Measurements from ENCODE around the gene PDE4D.

The PDE4D gene

DNA sequence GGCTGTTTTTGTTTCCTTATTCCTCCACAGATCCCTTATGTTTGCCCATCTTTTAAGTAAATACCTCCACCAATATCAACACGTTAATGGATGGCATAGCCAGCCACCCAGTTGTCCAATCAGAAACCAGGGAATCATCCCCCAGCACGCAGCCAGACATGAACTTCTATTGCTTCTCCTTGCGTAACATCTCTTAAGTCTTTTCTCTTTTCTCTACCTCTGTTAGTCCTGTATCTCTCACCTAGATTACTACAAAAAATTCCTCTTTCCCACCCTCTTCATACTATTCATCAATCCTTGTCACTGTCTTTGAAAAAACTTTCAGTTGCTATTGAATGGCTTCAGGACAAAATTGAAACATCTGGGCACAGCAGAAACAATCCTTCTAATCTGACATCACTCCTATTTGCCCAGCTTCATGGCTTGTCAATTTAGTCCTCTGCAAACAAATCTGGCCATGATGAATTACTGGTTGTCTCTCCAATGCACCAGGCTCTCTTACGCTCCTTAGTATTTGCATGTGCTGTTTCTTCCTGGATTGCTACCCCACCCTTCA is 961.4 kb downstream of the PDE4D start:
- DNase-seq = no peak

DNA sequence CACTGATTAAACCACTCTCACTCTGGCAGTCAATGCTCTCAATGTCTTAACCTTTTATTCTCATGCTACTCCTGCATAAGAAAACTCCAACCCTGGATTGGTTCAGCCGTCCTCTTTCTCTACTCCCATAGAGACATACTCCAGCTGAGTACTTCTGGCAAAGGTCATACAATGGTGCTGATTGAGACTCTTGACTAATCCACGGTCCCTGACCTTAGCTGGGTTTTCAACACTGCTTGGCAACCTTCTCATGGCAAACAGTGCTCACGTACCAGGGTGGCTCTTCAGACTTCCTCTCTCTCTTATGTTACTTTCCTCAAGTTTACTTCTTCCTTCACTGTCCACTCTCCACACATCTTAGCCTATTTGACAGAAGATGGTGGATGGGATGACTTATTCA is 963.0 kb downstream of the PDE4D start:
- DNase-seq = no peak

DNA sequence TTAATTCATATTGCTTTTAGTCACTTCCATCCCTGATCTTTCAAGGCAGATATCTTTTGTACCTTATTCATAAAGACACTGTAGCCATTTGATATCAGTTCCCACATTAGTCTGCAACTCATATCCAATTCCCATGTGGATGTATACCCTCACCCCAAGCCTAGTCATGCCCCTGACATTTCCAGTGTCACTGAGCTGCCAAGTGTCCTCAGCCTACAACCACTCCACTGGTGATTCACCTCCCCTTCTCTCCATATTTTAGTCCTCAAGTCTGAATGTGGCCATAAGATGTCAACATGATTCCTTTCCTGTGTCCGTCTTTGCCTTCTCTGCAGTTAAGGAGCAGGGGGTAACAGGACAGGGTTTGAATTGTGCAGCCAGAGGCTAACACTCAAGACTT is 963.8 kb downstream of the PDE4D start:
- DNase-seq = no peak

DNA sequence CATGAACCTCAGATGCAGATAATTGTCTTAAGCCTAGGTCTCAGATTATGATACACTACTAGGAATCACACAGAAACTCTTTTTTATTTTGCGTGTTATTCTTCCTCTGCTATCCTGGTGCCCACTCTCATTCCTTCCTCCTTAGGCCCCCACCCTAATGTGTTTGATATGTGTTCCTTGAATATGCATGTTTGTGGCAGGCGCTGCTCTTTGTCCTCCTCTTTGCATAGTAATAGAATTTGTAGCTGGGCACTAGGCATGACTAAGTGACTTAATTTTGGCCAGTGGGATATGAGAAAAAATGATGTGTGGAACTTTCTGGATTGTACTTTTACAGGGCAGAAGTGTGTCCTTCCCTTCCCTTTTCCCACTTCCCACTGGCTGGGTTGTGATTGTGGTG is 965.6 kb downstream of the PDE4D start:
- DNase-seq = no peak

DNA sequence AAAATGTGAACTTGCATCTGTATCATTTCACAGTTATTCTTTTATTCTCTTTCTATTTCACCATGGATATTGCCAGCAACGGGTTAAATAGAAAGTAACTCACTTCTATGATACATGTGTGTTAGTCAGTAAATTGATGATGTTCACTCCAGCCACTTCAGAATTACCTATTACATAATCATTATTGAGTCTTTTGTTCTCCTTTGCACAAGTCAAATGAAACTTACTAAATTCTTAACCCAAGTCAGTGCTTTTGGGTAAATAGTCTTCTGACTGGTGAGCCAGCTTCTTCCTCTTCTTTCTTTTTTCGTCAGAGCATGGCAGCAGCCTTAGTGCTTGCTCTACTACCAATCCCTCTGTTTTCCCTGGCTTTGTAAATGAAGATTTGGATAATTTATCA is 966.3 kb downstream of the PDE4D start:
- no peak for DNase-seq

DNA sequence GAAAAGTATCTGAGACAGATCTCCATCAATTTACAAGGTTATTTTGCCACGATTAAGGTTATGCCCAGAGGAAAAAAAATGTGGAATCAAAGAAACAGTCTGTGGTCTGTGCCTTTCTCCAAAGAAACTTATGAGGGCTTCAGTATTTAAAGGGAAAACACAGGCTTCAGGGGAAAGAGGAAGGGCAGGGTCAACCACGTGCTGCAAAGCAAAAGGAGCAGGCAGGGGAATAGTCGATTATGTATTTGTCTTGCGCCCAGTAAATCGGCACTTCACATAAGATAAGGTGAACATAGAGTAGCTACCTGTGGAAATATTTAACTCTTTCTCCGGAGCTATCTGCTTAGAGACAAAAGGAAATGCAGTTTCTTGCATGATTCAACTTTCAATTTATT is 967.0 kb downstream of the PDE4D start:
- no peak for DNase-seq

DNA sequence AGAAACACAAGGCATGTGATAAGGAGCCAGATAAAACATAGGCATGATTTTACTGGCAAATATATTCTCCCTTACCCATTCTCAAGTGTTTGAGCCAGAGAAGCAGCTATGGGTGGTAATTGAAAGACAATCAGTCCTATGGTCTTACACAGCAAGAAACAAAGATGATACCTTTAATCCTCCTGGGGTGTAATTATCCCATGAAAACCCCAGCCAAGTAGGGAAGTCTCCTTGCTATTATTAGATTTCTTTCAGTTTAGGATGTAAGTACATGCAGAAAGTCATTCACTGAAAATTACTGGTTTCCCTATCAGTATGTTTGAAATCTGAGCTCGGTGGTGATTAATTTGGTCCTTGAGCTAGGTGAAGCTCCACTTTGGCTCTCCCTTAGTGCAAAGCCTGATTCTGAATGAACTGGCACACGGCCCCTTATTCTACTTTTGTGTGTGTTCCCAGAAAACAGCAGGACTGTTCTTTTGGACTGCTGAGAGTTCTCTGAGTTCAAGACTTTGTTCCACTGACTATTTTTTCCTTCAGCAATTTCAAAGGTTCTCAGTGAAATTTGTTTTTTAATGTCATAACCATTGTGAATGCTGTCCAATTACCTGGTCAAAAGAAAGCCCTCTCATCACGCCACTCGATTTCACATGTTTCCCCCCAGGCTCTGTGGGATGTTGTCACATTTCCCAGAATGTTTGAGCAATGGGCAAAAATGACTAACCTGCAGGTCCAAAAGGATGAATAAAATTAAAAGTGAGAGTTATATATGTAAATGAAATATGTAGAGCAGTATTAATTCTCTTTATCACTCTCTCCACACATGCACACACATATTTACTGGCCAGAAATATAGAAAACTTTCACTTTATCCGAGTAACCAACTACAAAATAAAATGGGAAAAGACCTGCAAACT is 967.6 kb downstream of the PDE4D start:
- DNase-seq = peak in 1 of 2 experiments; percentile 41

DNA sequence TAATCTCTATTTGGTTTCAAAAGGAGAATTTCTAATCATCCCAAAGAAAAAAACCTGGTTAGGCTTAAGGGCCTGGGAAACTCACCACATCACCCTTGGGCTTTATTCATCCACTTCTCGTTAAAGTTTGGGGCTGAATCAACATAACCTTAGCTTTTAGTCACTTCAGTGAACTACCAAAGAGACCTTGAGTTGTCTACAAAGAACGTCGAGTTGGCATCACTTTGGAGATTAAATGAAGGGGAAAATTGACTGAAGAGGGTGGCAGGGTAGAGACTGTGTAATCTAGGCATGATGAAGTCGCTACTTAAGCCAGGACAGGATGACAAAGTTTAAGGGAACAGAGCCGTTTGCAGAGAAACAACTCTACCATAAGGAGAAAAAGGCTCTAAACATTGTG is 969.2 kb downstream of the PDE4D start:
- no peak for DNase-seq

DNA sequence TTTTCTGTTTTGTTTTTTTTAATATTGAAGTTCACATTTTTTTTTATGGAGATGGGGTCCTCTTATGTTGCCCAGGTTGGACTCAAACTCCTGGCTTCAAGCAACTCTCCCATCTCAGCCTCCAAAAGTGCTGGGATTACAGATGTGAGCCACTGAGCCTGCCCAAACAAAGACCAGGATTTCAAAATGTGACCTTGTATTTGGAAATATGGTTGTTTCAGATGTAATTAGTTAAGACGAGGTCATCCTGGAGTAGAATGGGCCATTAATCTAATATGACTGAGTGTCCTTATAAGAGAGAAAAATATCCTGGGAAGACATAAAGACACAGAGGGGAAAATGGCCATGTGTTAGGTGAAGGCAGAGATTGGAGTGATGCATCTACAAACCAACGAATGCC is 970.2 kb downstream of the PDE4D start:
- no peak for DNase-seq

DNA sequence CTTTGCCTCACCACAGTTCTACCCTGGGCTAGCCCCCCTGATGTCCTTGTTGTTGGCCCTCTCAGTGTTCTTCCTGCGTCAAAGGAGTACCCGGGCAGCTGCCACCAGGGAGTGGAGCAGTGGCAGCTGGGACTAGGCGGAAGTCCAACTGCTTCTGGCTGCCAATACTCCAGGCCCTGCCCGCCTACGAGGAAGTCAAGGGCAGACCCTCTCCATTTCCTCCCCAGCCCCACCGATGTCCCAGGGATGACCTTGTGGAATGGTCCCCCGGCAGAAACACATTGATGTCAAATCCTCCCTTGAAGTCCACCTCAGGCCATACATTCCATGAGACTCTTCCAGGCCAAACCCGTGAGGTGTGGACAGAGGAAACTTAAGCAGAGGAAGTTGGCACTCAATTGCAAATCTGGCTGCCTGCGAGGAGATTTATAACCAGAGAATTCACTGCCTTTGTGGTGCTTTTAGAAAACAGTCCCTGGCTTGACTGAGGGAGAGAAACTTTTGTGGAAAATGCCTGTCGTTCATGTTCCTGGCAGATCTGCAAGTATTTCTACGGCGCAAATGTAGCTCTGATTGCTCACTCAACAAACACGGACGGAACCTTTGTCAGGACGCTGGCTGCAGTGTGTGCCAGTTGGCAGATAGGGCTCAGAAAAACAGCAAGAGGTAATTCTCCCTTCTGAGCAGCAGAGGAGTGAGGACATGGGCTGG is 970.9 kb downstream of the PDE4D start:
- DNase-seq = no peak

DNA sequence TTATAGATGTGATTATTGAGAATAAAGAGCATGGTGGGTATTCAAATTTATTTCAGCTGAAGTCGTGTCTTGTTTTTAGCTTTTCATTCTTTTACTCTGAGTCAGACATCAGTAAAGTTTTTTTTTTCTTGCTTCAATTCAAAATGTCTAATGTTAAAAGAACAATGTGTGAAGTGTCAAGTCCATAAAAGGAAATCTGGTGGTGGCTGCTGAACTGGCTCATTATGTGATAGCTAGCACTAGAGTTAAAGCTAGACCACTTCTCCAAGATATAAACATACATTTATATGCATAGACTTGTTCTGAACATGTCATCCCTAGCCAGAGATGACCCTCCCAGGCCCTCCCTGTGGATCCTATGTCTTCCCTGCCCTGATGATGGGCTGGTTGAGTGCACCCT is 972.4 kb downstream of the PDE4D start:
- DNase-seq = no peak

DNA sequence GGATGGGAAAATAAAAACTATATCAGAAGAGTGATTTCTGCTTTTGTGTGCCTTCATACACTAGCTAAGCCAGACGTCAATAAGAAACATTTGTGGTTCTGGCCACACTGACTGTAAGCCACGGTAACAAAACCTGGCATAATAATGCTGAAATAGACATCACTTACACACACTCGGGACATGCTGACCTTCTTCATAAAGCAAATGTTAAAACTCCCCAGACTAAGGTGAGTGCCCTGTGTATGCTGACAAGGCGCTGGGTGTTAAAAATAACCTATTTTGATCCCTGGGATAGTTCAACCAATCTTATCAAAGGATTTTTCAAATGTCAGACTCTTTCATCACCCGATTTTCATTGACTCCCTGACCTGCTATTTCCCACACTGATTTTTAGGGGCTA is 973.7 kb downstream of the PDE4D start:
- DNase-seq = no peak
